G401.6 (cell line): Measurements from ENCODE around the gene HOXB3.
"Not testable (repeated sequence)": the region's sequence is repeated elsewhere in the genome, so short reads cannot be mapped to it uniquely, and the experiment has no call there.

Experiments
- FAIRE-seq: peaks from 2 replicates; lab custom pipeline; 2012; peaks lifted over from hg19 to GRCh38; lab: Jason Lieb, UNC

Gene HOXB3

DNA sequence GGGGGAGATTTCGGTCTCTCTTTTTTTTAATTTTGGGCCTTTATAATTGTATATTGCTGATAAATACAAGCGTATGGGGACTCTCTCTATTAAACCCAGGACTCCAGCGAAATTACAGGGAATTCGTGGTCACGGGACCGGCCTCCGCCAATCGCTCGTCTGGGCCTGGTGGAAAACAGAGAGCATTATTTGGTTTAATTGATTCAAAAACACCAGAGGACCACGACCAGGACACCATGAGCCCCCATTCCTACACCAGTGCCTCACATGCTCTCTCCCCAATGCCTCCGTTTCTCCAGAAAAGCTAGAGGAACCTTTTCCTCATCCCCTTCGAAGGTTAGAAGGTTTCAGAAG is 45.0 kb downstream of the HOXB3 start, which contains the start of gene HOXB2:
Gene HOXB2, minus strand, starts transcription at position 88 of the 354 bp plus-strand sequence. CDS start 198 bp downstream, outside the sequence.
- peak; percentile 47 for FAIRE-seq

- FAIRE-seq, result no peak
Observed at GRCh38 chr17:48544349-48545021, 45.6 kb downstream of the HOXB3 start.

- FAIRE-seq, result no peak
Observed at GRCh38 chr17:48543854-48544348, 46.1 kb downstream of the HOXB3 start.

GRCh38 chr17:48543107-48543853 is 46.8 kb downstream of the HOXB3 start:
- no peak for FAIRE-seq

GRCh38 chr17:48542698-48543106 is 47.3 kb downstream of the HOXB3 start:
- peak; percentile 47 for FAIRE-seq

- FAIRE-seq, result no peak
Observed at GRCh38 chr17:48542114-48542656, 47.9 kb downstream of the HOXB3 start.

GRCh38 chr17:48541577-48542113 is 48.4 kb downstream of the HOXB3 start:
- FAIRE-seq, result no peak

- FAIRE-seq, result no peak
Observed at GRCh38 chr17:48541036-48541576, 48.9 kb downstream of the HOXB3 start.

DNA sequence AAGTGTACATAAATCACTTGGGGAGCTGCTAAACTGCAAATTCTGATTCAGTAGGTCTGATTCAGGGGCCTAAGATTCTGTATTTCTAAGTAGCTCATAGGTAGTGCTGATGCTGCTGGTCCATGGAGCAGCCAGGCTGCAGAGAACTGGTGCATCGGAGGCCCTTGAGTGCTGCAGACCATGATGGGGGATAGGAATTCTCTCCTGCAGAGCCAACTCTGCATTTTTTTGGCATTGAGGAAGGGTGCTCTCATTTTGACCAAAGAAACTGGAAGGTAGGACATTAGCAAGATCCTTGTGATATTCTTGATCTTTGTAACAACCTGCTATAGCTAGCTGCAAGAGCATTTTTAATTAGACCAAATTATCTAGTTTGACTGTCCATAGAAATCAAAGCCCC is 49.8 kb downstream of the HOXB3 start:
- peak; percentile 50 for FAIRE-seq

- FAIRE-seq, result no peak
Observed at GRCh38 chr17:48539177-48539576, 50.9 kb downstream of the HOXB3 start.

DNA sequence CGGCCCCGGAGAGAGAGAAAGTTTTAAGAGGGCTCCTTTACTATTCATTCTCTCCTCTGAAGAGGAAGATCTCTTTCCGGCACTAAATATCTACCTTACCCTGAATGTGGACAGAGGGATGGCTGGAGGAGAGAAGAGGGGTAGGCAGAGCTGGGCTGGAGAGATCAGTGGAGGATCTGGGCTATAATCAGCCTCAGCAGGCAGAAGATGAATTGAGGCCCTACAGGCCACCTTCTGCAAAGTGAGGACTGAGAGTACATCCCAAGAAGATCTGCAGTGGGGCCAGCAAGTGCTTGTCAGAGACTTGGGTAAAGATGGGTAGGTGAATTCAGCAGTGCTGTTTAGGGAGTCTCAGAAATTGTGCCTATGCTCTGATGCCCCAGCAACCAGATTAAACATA is 52.7 kb downstream of the HOXB3 start:
- FAIRE-seq, result no peak

DNA sequence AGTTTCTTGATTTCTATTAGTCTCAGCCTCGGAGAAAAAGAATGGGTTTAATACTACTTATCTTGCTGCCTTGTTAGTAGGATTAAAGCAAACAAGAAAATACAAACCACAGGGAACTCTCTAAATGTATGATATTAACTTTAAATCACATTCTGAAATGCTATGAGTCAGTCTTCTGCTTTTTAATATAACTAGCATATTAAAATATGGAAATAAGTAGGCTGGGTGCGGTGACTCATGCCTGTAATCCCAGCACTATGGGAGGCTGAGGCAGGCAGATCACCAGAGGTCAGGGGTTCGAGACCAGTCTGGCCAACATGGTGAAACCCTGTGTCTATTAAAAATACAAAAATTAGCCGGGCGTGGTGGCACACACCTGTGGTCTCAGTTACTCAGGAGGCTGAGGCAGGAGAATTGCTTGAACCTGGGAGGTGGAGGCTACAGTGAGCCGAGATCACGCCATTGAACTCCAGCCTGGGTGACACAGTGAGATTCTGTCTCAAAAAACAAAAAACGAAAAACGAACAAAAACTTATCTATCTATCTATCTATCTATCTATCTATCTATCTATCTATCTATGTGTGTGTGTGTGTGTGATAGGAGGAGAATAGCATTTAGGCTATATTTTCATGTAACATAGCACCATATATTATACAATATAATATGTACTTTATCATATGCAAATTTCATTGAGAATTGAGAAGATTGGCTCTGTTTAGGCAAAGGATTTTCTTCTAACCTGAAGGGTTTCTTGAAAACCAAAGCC is 54.1 kb downstream of the HOXB3 start:
- FAIRE-seq, result not testable (repeated sequence)

GRCh38 chr17:48532261-48532660 is 57.8 kb downstream of the HOXB3 start:
- no peak for FAIRE-seq

- no peak for FAIRE-seq
Observed at GRCh38 chr17:48530887-48531272, 59.2 kb downstream of the HOXB3 start, which contains the start of gene HOXB1. Gene HOXB1 (minus strand): TSS chr17:48531011. CDS start chr17:48530904, 107 bp downstream.

DNA sequence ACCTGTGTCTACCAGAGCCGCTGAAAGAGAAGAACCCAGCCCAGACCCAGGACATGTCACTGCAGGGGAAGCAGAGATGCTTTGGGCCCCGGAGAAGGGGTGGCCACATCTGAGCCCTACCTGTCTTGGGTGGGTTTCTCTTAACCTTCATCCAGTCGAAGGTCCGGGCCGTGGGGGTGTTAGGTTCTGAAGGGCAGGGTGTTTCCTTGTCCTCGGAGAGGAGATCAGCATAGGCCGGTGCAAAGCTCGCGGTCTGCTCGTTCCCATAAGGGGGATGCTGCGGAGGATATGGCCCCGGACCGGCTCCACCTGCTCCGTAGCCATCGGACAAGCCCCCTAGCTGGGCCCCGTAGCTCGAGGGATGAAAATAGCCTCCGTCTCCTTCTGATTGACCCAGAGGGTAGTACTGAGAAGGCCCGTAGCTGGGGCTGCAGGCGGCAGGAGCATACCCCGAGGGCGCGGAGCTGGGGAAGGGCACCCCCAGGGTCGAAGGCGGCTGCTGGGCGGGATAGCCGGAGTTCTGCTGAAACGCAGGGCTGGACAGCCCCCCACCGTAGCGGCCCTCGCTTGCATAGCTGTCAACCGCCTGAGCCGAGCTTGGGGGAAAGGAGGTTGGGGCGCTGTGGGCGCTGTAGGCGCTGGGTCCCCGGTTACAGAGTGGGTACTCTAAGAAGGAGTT is 59.7 kb downstream of the HOXB3 start:
- FAIRE-seq, result no peak

DNA sequence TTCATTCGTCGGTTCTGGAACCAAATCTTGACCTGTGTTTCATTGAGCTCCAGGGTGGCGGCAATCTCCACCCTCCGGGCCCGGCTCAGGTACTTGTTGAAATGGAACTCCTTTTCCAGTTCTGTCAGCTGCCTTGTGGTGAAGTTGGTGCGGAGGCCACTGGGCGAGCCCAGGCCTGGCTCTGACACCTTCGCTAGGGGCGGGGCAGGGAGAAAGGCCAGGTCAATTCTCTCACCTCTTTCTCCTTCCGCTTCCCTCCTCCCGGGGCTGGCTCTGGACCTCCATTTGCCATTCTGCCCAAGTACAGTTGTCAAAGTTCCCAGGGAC is 60.4 kb downstream of the HOXB3 start:
- no peak for FAIRE-seq

- no peak for FAIRE-seq
Observed at GRCh38 chr17:48528936-48529682, 60.9 kb downstream of the HOXB3 start.

GRCh38 chr17:48528153-48528935 is 61.7 kb downstream of the HOXB3 start:
- no peak for FAIRE-seq

DNA sequence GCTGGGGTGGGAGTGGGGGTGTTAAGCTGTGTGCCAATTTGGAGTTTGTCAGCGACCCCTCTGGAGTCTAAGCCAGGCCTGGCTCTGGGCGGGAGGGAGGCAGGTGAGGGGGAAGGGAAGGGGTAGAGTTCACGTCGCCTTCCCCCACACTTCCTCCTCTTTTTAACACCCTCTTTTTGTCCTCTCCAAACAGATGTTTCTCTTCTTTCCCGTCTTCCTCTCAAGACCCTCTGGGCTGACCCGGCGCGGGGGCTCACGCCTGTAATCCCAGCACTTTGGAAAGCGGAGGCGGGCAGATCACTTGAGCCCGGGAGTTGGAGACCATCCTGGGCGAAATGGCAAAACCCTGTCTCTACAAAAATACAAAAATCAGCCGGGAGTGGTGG is 62.5 kb downstream of the HOXB3 start:
- no peak for FAIRE-seq
